ENCODE results near the gene AVP. TPM values are rescaled to one million over a fixed set of nuclear protein-coding genes. Genes with fewer than 3 reads are reported as not detected.

AVP gene
- total RNA-seq, 2 experiments from 2014 or later = not detected

DNA sequence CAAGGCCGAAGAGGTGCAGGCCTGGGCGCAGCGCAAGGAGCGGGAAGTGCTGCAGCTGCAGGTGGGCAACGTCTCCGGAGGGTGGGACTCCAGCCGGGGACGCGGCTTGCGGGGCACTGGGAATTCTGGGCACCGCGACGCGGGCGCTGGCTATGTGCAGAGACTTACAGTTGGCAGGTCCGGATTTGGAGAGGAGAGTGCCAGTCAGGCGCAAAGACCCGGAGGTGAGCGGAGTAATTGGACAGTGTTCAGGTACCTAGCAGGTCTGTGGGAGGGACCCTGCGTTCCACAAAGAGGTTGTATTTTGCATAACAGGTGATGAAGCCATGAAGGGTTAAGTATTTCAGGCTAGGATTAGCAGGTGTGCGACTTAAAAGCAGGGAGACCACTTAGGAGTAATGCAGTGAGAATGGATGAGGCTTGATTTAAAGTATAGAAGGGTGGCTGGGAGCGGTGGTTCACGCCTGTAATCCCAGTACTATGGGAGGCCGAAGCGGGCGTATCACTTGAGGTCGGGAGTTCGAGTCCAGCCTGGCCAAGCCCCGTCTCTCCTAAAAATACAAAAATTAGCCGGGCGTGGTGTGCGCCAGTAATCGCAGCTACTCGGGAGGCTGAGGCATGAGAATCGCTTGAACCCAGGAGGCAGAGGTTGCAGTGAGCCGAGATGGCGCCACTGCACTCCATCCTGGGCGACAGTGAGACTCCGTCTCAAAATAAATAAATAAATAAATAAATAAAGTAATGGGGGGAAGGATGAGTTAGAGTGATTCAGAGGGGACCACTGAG lies 37.7 kb downstream of the AVP start:
- TF ChIP-seq EZH2phosphoT487 (IDR thresholded peaks at IDR 0.05; ENCODE audit: borderline replicate concordance, low read depth, low read length) = no peak
- no peak for TF ChIP-seq CTCF (conservative IDR thresholded peaks at IDR 0.05; ENCODE audit: low read length)
- CTCF ChIA-PET (ENCODE audit: unreplicated experiment) = no interaction called here
- Histone ChIP-seq H2AFZ (ENCODE audit: low read length) (peak overlapping the region; percentile 73), H3K4me1 (ENCODE audit: insufficient read depth, low read length, poor library complexity, severe bottlenecking) (peaks cover 13% of the 10 kb centered on the region), H3K79me2 (ENCODE audit: insufficient read depth, low read depth, low read length) (peaks cover 14% of the 10 kb centered on the region), H4K20me1 (ENCODE audit: insufficient read depth, low read length) (no peaks in the 10 kb centered on the region), H3K4me2 (ENCODE audit: low read length) (peak overlapping the region; percentile 83), H3K36me3 (ENCODE audit: insufficient read depth, low read length) (peaks cover 35% of the 10 kb centered on the region), H3K9me2 (ENCODE audit: insufficient read depth, low read length) (no peaks in the 10 kb centered on the region), H3K9me3 (ENCODE audit: low read length) (no peaks in the 10 kb centered on the region), H3K4me3 (ENCODE audit: low read depth, low read length, poor library complexity, severe bottlenecking) (peak overlapping the region; percentile 78), H3K27ac (ENCODE audit: low read depth, low read length, poor library complexity, severe bottlenecking) (peak overlapping the region; percentile 31)
- BruUV-seq (replicated peaks) = no TSS peak
- POLR2A ChIA-PET = interaction anchor here (0.6 kb wide), 1 partner anchor 15 kb away, joined by 3 read pairs; no protein-coding TSS in a partner anchor
- DNase-seq (ENCODE audit: low spot score) = peak; percentile 49
- intact Hi-C loops (cut with micrococcal nuclease; ENCODE audit: unreplicated experiment) = no loop called here

DNA sequence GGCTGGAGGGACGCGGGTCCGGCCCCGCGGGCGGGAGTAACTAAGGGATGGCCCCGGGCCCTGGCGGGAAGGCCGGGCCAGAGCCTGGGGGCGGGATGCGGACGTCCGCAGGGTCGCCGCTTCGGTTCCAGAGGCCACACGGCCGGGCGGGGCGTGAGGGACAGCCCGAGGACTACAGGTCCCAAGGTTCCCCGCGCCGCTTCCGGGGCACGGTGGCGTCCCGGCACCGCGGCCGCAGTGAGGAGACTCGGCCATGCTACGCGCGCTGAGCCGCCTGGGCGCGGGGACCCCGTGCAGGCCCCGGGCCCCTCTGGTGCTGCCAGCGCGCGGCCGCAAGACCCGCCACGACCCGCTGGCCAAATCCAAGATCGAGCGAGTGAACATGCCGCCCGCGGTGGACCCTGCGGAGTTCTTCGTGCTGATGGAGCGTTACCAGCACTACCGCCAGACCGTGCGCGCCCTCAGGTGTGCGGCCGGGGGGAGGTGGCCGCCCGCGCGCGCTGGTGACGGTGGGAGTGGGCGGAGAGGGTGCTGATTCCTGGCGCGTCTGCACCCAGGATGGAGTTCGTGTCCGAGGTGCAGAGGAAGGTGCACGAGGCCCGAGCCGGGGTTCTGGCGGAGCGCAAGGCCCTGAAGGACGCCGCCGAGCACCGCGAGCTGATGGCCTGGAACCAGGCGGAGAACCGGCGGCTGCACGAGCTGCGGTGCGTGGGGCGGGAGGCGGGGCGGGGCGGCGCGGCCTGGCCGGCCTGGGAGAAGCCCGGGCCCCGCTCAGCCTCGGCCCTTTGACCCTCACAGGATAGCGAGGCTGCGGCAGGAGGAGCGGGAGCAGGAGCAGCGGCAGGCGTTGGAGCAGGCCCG lies 38.5 kb downstream of the AVP start, which contains the start of gene MRPS26:
Gene MRPS26, plus strand, starts transcription at position 237 of the 861 bp plus-strand sequence. Its CDS starts 17 bp downstream, at position 254.
- Histone ChIP-seq H4K20me1 (ENCODE audit: insufficient read depth, low read length) (no peaks in the 10 kb centered on the region), H3K36me3 (ENCODE audit: insufficient read depth, low read length) (peaks cover 35% of the 10 kb centered on the region), H3K4me3 (ENCODE audit: low read depth, low read length, poor library complexity, severe bottlenecking) (peak within 1 kb of the TSS; percentile 78), H3K4me1 (ENCODE audit: insufficient read depth, low read length, poor library complexity, severe bottlenecking) (peaks cover 13% of the 10 kb centered on the region), H3K27ac (ENCODE audit: low read depth, low read length, poor library complexity, severe bottlenecking) (peak within 1 kb of the TSS; percentile 31), H3K4me2 (ENCODE audit: low read length) (peak within 1 kb of the TSS; percentile 83), H3K79me2 (ENCODE audit: insufficient read depth, low read depth, low read length) (peaks cover 14% of the 10 kb centered on the region), H2AFZ (ENCODE audit: low read length) (peak within 1 kb of the TSS; percentile 73), H3K9me3 (ENCODE audit: low read length) (no peaks in the 10 kb centered on the region), H3K9me2 (ENCODE audit: insufficient read depth, low read length) (no peaks in the 10 kb centered on the region)
- TSS peak; percentile 37 for BruUV-seq (replicated peaks)
- intact Hi-C loops (cut with micrococcal nuclease; ENCODE audit: unreplicated experiment) = no loop called here
- POLR2A ChIA-PET = interaction anchor here (0.5 to 1.2 kb wide), 3 partner anchors 8 to 48 kb away, joined by 3 read pairs; no protein-coding TSS in a partner anchor
- DNase-seq (ENCODE audit: low spot score) = peak; percentile 91
- no peak for TF ChIP-seq CTCF (conservative IDR thresholded peaks at IDR 0.05; ENCODE audit: low read length)
- no peak for TF ChIP-seq EZH2phosphoT487 (IDR thresholded peaks at IDR 0.05; ENCODE audit: borderline replicate concordance, low read depth, low read length)
- CTCF ChIA-PET (ENCODE audit: unreplicated experiment) = interaction anchor here (0.6 kb wide), 1 partner anchor 171 kb away, joined by 3 read pairs; no protein-coding TSS in a partner anchor

Measured in OCI-LY7 (cell line).